Mucosa of stomach (tissue), 1 donor: ENCODE results near the gene CHN1.

ENCODE experiments used
- H3K27me3 ChIP-seq: one replicate; pipeline ENCODE4 v1.7.0; 2013; ENCODE audit warnings: mild to moderate bottlenecking, low read length; ENCODE audit not compliant: control insufficient read depth, insufficient read depth
- H3K36me3 ChIP-seq: one replicate; pipeline ENCODE4 v1.7.0; 2013; ENCODE audit warnings: low read length; ENCODE audit not compliant: control insufficient read depth, insufficient read depth
- H3K4me1 ChIP-seq: one replicate; pipeline ENCODE4 v1.7.0; 2013; ENCODE audit warnings: mild to moderate bottlenecking, low read length; ENCODE audit not compliant: control insufficient read depth, insufficient read depth
- H3K4me3 ChIP-seq: one replicate; pipeline ENCODE4 v1.7.0; 2013; ENCODE audit warnings: low read length
- H3K9ac ChIP-seq: one replicate; pipeline ENCODE4 v1.7.0; 2013; ENCODE audit warnings: mild to moderate bottlenecking, low read length, moderate library complexity
- H3K9me3 ChIP-seq: one replicate; pipeline ENCODE4 v1.7.0; 2013; ENCODE audit warnings: mild to moderate bottlenecking, low read length, moderate library complexity; ENCODE audit not compliant: control insufficient read depth
- donor health status: Pancreatic carcinoma.

The CHN1 gene

DNA sequence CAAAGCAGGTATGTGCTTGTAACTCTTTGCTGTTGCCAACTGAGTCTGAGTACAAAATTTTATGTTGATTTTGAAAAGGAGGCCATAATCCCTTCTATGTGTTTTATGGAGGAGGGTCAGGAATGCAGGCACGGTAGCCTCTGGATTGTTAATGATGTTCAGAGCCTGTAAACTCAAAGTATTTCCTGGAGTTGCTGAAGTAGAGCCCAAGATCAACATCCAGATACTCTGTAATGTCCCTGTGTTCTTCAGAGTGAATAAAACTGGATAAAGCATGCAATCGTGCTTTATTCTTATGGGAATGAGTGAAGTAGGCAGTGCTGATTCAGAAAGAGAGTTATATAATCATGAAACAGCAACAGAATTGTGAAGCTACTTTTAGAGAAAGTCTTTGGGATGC, 179.1 kb downstream of the CHN1 start:
- Histone ChIP-seq H3K9ac (no peak overlapping the region), H3K4me3 (no peak overlapping the region), H3K27me3 (no peaks in the 10 kb centered on the region), H3K36me3 (no peaks in the 10 kb centered on the region), H3K4me1 (no peaks in the 10 kb centered on the region), H3K9me3 (no peaks in the 10 kb centered on the region)

DNA sequence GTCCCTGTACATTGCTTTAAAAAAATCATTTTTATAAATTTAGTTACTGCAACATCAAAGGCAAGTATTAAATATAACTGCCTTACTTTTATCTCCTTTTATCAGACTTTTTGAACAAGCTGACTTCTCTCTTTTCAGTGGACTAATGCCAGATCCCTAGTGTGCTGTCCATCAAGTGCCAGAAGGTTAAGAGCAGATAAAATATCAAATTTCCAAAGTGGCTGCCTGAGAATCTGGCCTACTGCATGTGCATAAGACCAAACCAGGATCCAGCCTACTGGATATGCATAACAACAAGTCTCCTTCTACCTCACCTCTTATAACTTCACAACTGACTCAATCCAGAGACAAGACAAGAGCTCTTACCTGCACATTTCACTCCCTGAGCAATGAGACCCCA, 181.1 kb downstream of the CHN1 start:
- no peaks in the 10 kb centered on the region for H3K36me3 ChIP-seq
- no peaks in the 10 kb centered on the region for H3K4me1 ChIP-seq
- H3K4me3 ChIP-seq: no peak overlapping the region
- no peaks in the 10 kb centered on the region for H3K9me3 ChIP-seq
- no peak overlapping the region for H3K9ac ChIP-seq
- H3K27me3 ChIP-seq: no peaks in the 10 kb centered on the region

DNA sequence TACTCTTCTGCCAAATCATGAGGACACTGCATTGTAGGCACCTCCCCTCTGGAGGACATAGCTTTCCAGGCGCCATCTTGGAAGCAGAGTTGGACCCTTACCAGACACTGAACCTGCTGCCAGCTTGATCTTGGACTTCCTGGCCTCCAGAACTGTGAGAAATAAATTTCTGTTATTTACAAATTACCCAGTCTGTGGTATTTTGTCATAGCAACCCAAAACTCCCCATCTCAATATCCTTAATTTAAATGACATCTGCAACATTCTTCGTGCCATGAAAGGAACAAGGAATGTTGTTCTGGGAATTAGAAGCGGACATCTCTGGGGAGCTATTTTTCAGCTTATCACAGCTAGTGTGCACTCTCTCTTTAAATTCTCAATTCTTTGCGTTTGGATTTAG, 183.6 kb downstream of the CHN1 start:
- Histone ChIP-seq H3K9me3 (no peaks in the 10 kb centered on the region), H3K36me3 (no peaks in the 10 kb centered on the region), H3K9ac (no peak overlapping the region), H3K27me3 (no peaks in the 10 kb centered on the region), H3K4me1 (no peaks in the 10 kb centered on the region), H3K4me3 (no peak overlapping the region)

DNA sequence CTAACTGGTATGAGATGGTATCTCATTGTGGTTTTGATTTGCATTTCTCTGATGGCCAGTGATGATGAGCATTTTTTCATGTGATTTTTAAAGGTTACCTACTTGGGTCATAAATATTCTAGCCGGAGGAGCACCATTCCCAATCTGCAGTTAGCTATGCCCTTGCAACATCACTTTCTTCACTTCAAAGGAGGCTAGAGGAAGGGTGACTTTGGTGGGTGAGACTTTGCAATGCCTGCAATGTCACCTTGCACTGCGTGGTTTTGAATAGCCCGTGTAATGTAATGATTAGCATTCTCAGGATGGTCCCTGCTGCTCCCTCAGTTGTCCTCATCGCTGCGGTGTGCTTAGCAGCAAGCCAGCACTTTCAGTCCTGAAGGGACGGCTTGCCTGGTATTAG, 184.8 kb downstream of the CHN1 start:
- Histone ChIP-seq H3K9me3 (no peaks in the 10 kb centered on the region), H3K4me1 (no peaks in the 10 kb centered on the region), H3K27me3 (no peaks in the 10 kb centered on the region), H3K4me3 (no peak overlapping the region), H3K9ac (no peak overlapping the region), H3K36me3 (no peaks in the 10 kb centered on the region)

DNA sequence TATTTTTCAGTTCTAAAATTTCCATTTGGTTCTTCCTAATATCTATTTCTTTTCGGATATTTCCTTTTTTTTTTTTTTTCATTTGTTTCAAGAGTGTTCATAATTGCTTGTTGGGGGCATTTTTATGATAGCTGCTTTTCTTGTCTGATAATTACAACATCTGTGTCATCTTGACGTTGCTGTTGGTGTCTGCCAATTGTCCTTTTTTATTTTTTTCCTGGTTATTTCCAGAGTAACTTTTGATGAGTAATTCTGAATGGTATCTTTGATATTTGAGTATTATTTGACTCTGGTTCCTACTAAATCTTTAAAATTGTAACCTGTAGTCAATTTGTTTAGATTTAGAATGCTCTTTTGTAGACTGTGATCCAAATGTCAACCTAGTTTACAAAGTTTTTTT, 189.7 kb downstream of the CHN1 start:
- H3K9me3 ChIP-seq: no peaks in the 10 kb centered on the region
- H3K27me3 ChIP-seq: no peaks in the 10 kb centered on the region
- no peak overlapping the region for H3K9ac ChIP-seq
- H3K4me1 ChIP-seq: no peaks in the 10 kb centered on the region
- H3K36me3 ChIP-seq: no peaks in the 10 kb centered on the region
- no peak overlapping the region for H3K4me3 ChIP-seq

DNA sequence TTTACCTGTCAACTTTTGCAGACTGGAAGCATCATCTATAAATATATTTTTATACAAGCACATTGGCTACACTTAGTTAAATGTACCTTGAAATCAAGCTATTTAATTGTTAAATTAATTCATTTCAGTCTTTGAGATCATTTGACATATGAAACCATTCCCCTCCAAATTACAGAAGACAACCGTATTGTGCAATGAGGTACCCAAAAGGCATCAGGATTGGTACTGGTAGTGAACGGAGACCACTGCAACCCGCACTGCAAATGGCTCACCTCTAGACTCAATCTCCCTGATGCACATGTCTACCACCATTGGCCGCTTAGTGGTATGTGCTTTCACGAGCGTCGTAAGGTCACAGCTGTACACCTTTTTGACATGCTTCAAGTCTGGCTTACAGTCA, 193.1 kb downstream of the CHN1 start:
- H3K9ac ChIP-seq: no peak overlapping the region
- H3K9me3 ChIP-seq: no peaks in the 10 kb centered on the region
- H3K36me3 ChIP-seq: no peaks in the 10 kb centered on the region
- H3K4me1 ChIP-seq: no peaks in the 10 kb centered on the region
- no peak overlapping the region for H3K4me3 ChIP-seq
- H3K27me3 ChIP-seq: no peaks in the 10 kb centered on the region

DNA sequence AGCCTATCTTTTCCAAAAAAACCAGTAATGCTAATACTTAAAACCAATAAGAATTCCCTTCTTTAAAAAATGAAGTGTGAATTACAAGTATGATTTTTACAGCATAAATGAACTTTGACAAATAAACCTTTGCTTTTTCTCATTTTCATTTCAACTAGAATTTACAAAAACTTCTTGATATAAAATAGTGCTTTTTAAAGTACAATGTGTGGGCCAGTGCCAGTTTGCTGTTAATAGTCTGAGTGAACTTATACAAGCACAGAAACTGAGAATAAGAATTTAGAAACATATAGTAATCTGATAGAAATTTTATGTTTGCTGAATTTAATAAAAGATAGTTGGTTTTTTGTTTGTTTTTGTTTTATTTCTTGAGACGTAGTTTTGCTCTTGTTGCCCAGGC, 197.2 kb downstream of the CHN1 start:
- Histone ChIP-seq H3K4me1 (no peaks in the 10 kb centered on the region), H3K4me3 (no peak overlapping the region), H3K27me3 (no peaks in the 10 kb centered on the region), H3K9ac (no peak overlapping the region), H3K36me3 (no peaks in the 10 kb centered on the region), H3K9me3 (no peaks in the 10 kb centered on the region)

DNA sequence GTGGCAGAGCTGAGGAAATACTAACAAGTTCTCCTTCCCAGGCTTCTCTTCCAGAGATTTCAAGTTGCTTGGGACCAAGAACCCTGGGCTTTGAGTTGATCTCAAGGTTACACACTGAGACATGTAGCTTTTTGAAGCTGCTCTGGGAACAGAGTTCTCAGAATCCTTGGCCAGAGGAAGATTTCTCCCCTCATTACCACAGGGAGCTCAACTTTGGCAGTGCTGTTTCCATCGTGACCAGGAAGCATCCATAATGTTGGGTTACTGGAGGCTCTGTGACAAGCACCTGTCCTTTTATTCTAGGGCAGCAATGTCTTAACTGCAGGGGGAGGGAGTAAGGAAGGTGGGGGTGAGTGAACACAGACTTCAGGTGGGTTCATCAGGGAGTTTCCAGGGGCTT, 199.4 kb downstream of the CHN1 start:
- Histone ChIP-seq H3K4me3 (no peak overlapping the region), H3K9ac (no peak overlapping the region), H3K9me3 (no peaks in the 10 kb centered on the region), H3K36me3 (no peaks in the 10 kb centered on the region), H3K27me3 (no peaks in the 10 kb centered on the region), H3K4me1 (no peaks in the 10 kb centered on the region)

DNA sequence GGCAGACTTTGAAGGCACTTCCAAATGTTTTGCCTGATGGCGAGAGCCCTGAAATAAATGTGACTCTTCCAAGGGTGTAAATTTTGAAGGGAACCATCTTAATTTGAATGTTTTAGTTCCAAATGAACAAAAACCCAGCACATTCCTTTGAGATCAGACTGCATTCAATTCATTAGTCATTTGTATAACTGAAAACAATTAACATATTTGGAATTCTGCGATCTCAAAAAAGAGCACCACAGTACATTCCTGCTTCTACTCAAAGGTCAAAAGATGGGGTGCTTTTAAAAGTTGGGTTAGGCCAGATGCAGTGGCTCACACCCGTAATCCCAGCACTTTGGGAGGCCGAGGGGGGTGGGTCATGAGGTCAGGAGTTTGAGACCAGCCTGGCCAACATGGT, 202.7 kb downstream of the CHN1 start:
- Histone ChIP-seq H3K4me1 (no peaks in the 10 kb centered on the region), H3K36me3 (no peaks in the 10 kb centered on the region), H3K9me3 (no peaks in the 10 kb centered on the region), H3K9ac (no peak overlapping the region), H3K4me3 (no peak overlapping the region), H3K27me3 (no peaks in the 10 kb centered on the region)

DNA sequence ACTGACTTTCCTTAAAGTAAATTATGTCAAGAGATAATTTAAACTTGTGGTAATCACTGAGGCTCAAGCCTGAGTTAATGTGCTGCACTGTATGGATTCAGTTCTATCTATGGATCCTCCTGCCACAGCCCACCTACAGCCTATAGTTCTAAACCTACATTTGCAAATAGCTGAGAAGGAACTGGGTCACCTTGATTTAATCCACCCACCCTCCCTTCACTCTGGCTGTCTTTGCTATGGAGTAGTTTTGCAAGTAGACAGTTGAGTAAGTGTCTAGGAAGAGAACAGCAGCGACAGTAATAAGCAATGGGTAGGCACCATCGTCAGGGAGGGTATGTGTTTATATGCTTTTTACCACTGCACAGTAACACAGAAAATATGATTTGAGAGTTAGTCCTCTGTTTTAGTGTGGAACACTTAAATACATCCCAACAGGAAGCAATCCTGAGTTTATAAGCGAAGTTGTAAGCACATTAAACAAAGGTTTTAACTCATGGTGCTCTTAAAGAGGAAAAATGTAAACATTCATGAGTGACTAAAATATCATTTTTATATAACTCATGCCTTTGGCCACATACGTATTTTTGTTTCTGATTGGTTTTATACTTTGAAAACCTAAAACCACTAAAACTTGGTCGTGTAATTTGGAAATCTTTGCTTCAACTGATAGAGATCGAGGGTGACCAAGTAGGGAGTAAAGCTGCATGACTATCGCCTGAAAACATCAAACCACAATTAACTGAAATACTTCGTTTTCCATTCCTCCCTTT, 204.6 kb downstream of the CHN1 start:
- Histone ChIP-seq H3K4me3 (no peak overlapping the region), H3K9ac (no peak overlapping the region), H3K27me3 (no peaks in the 10 kb centered on the region), H3K36me3 (no peaks in the 10 kb centered on the region), H3K9me3 (no peaks in the 10 kb centered on the region), H3K4me1 (no peaks in the 10 kb centered on the region)

DNA sequence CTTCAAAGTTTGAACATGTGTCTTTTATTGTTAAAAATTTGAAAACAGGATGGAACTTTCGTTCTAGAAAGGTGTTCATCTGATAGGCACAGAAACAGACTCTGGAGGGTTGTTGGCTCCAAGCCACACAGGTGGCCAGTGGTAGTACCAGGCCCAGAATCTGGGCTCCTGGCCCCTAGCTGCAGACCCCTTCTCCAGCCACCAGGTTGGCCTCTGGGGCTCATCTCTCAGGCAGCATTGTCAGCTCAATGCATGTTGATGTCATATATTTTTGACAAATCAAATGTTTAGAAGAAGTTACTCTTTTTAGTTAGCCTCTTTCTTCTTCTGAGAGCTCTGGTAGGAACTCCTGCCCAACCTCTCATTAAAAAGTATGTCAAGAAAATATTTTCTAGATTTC, 206.4 kb downstream of the CHN1 start:
- H3K9ac ChIP-seq: no peak overlapping the region
- no peaks in the 10 kb centered on the region for H3K4me1 ChIP-seq
- no peaks in the 10 kb centered on the region for H3K36me3 ChIP-seq
- no peak overlapping the region for H3K4me3 ChIP-seq
- H3K9me3 ChIP-seq: no peaks in the 10 kb centered on the region
- H3K27me3 ChIP-seq: no peaks in the 10 kb centered on the region

DNA sequence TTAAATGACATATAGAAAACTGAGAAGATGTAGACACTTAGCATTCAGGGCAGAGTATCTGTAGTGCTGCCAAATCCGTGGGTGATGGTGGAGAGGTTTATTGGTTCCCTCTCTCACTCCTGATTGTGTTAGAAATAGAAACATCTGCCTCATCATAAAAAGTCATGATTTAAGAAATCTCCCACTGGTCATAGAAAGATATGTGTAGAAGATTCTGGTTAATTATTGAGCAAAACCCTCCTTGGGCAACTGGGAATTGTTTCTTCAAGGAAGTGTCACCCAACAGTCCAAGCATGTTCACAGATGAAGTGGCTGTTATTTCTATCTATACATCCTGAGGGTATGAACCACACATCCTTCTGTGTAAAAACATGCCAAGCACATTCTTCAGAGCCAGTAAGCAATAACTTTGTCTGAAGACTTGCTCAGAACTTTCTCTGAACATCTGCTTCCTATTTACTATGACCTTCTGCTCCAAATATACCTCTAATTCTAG, 207.4 kb downstream of the CHN1 start:
- Histone ChIP-seq H3K27me3 (no peaks in the 10 kb centered on the region), H3K9me3 (no peaks in the 10 kb centered on the region), H3K9ac (no peak overlapping the region), H3K4me1 (no peaks in the 10 kb centered on the region), H3K36me3 (no peaks in the 10 kb centered on the region), H3K4me3 (no peak overlapping the region)

DNA sequence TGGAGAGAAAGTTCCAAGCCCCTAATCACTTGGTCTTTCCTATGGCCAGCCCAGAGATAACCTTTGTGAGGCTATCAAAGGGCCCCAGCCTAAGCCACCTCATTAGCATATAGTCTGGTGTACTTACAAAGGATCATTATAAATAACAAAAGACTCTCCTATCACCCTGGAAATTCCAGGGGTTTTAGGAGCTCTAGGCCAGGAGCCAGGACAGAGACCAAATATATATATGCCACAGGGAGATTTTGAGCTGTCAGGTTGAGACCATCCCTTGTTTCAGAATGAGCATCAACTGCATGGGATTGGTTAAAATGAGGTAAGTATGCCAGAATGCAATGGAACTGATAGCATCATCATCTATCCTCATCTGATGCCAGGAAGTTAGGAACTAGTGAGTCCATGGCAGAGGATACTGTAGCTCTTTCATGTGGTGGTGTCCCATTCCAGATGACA, 208.8 kb downstream of the CHN1 start:
- no peaks in the 10 kb centered on the region for H3K4me1 ChIP-seq
- H3K9me3 ChIP-seq: no peaks in the 10 kb centered on the region
- no peak overlapping the region for H3K4me3 ChIP-seq
- H3K36me3 ChIP-seq: no peaks in the 10 kb centered on the region
- no peak overlapping the region for H3K9ac ChIP-seq
- no peaks in the 10 kb centered on the region for H3K27me3 ChIP-seq
